Stimulated activated CD8-positive, alpha-beta memory T cell treated with anti-CD3 and anti-CD28 coated beads, Interleukin-4, amount 100 ng/mL, for 24 hours (primary cell): ENCODE results near the gene RPIA.
"Not testable (repeated sequence)": the region's sequence is repeated elsewhere in the genome, so short reads cannot be mapped to it uniquely, and the experiment has no call there.

ENCODE experiments used
- DNase-seq: peaks from one replicate; pipeline ENCODE4 v3.0.0-alpha.2; 2020; ENCODE audit warnings: low read depth

Gene RPIA

DNA sequence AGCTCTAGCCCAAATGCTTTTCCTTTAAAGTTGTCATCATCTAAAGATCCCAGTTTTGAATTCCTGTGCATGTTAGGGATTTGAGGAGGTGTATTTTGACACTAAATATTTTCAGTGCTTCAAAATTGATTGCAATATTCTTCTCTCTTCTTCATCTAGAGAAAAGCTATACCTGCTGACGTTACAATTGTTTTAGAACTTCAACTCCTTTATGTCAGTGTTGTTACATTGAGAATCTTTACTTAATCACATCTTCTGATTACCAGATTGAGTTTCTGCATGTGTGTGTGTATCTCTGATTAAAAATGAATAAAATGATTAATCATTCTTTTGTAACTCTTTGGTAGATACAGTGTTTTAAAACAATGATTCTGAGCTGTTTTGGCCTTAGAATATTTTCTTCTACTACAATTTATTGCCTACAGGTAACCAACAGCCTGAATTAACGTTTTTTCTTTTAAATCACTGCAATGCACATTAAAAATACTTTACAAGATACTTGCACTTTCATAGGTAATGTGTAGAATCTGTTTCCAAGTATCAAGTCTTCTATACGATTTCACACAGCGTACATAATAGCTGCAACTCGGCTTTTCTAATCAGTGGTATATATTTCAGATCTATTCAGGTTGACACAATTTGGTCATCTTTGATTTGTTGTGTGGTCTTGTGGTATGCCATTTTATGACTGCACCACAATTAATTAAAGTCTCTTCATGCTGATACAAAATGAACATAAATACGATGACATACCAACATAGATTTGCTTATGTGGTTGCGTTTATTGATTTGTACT, 82.0 kb downstream of the RPIA start:
- DNase-seq, result not testable (repeated sequence)

GRCh38 chr2:88789213-88789612, 97.7 kb downstream of the RPIA start:
- not testable (repeated sequence) for DNase-seq

- DNase-seq, result not testable (repeated sequence)
Observed at GRCh38 chr2:88795932-88796331, 104.5 kb downstream of the RPIA start.

GRCh38 chr2:88796523-88796922, 105.0 kb downstream of the RPIA start:
- DNase-seq, result not testable (repeated sequence)

- DNase-seq, result not testable (repeated sequence)
Observed at GRCh38 chr2:88797164-88797563, 105.7 kb downstream of the RPIA start.
